A549 (cell line): ENCODE data around the gene SGCD. TPM values are rescaled to one million over a fixed set of nuclear protein-coding genes. Genes with fewer than 3 reads are reported as not detected.

Experiments
- ATAC-seq, 2 experiments: fragments of 200-7000 bp in 1 of 2; fragments of >200 bp in 1 of 2; cut with Nextera tagmentation in 1 of 2; cut with Tn5 transposase in 1 of 2; 3 replicates each; pipeline versions ENCODE4 v1.8.0 to v1.9.1; 2018 to 2020; ENCODE audit warnings: mild to moderate bottlenecking in 1 of 2, moderate library complexity in 1 of 2
- CTCF ChIA-PET: fragments of 300-600 bp; sonication (Branson Sonifier 250); formaldehyde crosslinking; extraction: SDS; loops from one replicate; lab custom pipeline; 2021; ENCODE audit warnings: antibody characterized with exemption, inconsistent platforms; lab: Yijun Ruan, JAX
- POLR2A ChIA-PET: fragments of 350-600 bp; formaldehyde crosslinking; extraction: SDS; loops from one replicate; lab custom pipeline; 2021; ENCODE audit warnings: antibody characterized with exemption, inconsistent platforms; lab: Yijun Ruan, JAX
- DNase-seq, 2 experiments: peaks; one replicate each; pipeline versions ENCODE4 v3.0.0 to v3.0.0-alpha.2; 2011 to 2016; ENCODE audit warnings: low read depth in 1 of 2, low spot score in 1 of 2
- FAIRE-seq: peaks from 2 replicates; lab custom pipeline; 2011; peaks lifted over from hg19 to GRCh38; lab: Jason Lieb, UNC
- H3K27ac ChIP-seq, 2 experiments: fragments of >200 bp; sonication (Bioruptor Twin); formaldehyde crosslinking; 3 replicates each; pipeline ENCODE4 v1.5.1; 2016 to 2017
- H3K4me1 ChIP-seq: fragments of >200 bp; sonication (Bioruptor Twin); formaldehyde crosslinking; 3 replicates; pipeline ENCODE4 v1.6.1; 2016
- H3K4me2 ChIP-seq: fragments of >200 bp; sonication (Bioruptor Twin); formaldehyde crosslinking; 3 replicates; pipeline ENCODE4 v1.6.1; 2016
- H3K4me3 ChIP-seq: fragments of >200 bp; sonication (Bioruptor Twin); formaldehyde crosslinking; 3 replicates; pipeline ENCODE4 v1.5.1; 2016
- H3K9me3 ChIP-seq: fragments of >200 bp; sonication (Bioruptor Twin); formaldehyde crosslinking; 3 replicates; pipeline ENCODE4 v1.6.1; 2016
- CBX8 ChIP-seq: fragments of 200-600 bp; sonication (generic); IDR thresholded peaks from 2 replicates; pipeline ENCODE4 v1.6.1; 2016
- CTCF ChIP-seq: fragments of >200 bp; sonication (Bioruptor Twin); formaldehyde crosslinking; IDR thresholded peaks from 3 replicates; pipeline ENCODE4 v1.5.1; 2016
- EHMT2 ChIP-seq: fragments of 200-600 bp; sonication (generic); IDR thresholded peaks from 2 replicates; pipeline ENCODE4 v1.6.1; 2016; ENCODE audit warnings: antibody characterized with exemption, low read depth, mild to moderate bottlenecking, moderate library complexity
- HMGXB4 ChIP-seq: fragments of 250-450 bp; sonication (Bioruptor Pico); IDR thresholded peaks from 2 replicates; pipeline ENCODE4 v1.5.0; 2021; ENCODE audit warnings: mild to moderate bottlenecking, moderate library complexity, borderline replicate concordance
- HOXB13 ChIP-seq: fragments of 250-450 bp; sonication (Bioruptor Pico); IDR thresholded peaks from 2 replicates; pipeline ENCODE4 v1.5.0; 2020; ENCODE audit warnings: low read depth, mild to moderate bottlenecking, moderate library complexity
- HOXB5 ChIP-seq: fragments of 250-450 bp; sonication (Bioruptor Pico); IDR thresholded peaks from 2 replicates; pipeline ENCODE4 v1.5.0; 2020; ENCODE audit warnings: mild to moderate bottlenecking, moderate library complexity
- JUN ChIP-seq, 2 experiments: fragments of >200 bp; sonication (Bioruptor Twin); formaldehyde crosslinking; IDR thresholded peaks; 2 replicates in 1 of 2; 3 replicates in 1 of 2; pipeline ENCODE4 v1.6.1; 2016 to 2017
- KDM5A ChIP-seq: fragments of 200-600 bp; sonication (generic); IDR thresholded peaks from 2 replicates; pipeline ENCODE4 v1.6.1; 2016; ENCODE audit warnings: antibody characterized with exemption, mild to moderate bottlenecking
- MAFK ChIP-seq: fragments of 450-650 bp; IDR thresholded peaks from 2 replicates; pipeline ENCODE4 v1.6.1; 2014; ENCODE audit not compliant: partially characterized antibody
- MYC ChIP-seq: IDR thresholded peaks from 2 replicates; pipeline ENCODE4 v1.6.1; 2012; ENCODE audit warnings: mild to moderate bottlenecking, inconsistent platforms, low read length, improper control_type of control experiment, borderline replicate concordance
- NFE2L2 ChIP-seq: fragments of 150-350 bp; conservative IDR thresholded peaks from 2 replicates; pipeline ENCODE4 v1.6.1; 2014; ENCODE audit warnings: low read length
- PHF8 ChIP-seq: fragments of 200-600 bp; sonication (generic); IDR thresholded peaks from 2 replicates; pipeline ENCODE4 v1.6.1; 2016; ENCODE audit warnings: low read depth, mild to moderate bottlenecking, antibody characterized with exemption, moderate library complexity, borderline replicate concordance
- POLR2AphosphoS2 ChIP-seq: conservative IDR thresholded peaks from 2 replicates; pipeline ENCODE4 v1.6.1; 2012; ENCODE audit warnings: low read length, improper control_type of control experiment, inconsistent platforms
- RCOR1 ChIP-seq: fragments of 150-350 bp; IDR thresholded peaks from 2 replicates; pipeline ENCODE4 v1.6.1; 2014; ENCODE audit warnings: antibody characterized with exemption, low read length, low read depth
- REST ChIP-seq: fragments of 200-600 bp; sonication (generic); IDR thresholded peaks from 2 replicates; pipeline ENCODE4 v1.6.1; 2016; ENCODE audit warnings: antibody characterized with exemption, mild to moderate bottlenecking, moderate library complexity
- RFX5 ChIP-seq: fragments of 450-650 bp; IDR thresholded peaks from 2 replicates; pipeline ENCODE4 v1.7.1; 2014; ENCODE audit warnings: antibody characterized with exemption, mild to moderate bottlenecking, moderate library complexity
- TFCP2L1 ChIP-seq: fragments of 250-450 bp; sonication (Bioruptor Pico); IDR thresholded peaks from 2 replicates; pipeline ENCODE4 v1.5.0; 2021; ENCODE audit warnings: mild to moderate bottlenecking
- TP53 ChIP-seq: fragments of 250-450 bp; sonication (Bioruptor Pico); IDR thresholded peaks from 2 replicates; pipeline ENCODE4 v1.5.0; 2021; ENCODE audit warnings: mild to moderate bottlenecking, moderate library complexity
- WGBS: methylation state at CpG from one replicate; pipeline ENCODE4 v1.1.6; 2017; ENCODE audit errors: missing lambda C conversion rate; 5-methylcytosine and 5-hydroxymethylcytosine counted together
- polyA plus RNA-seq, 4 experiments: library from polyadenylated mRNA; depleted of rRNA in 3 of 4; stranded (reverse); fragments of >200 nt; fragmentation: RNase III in 1 of 4; extraction: RNeasy Plus Mini Kit Qiagen cat#74134 plus additional on column Dnase treatment in 1 of 4; gene quantifications; 2 replicates in 3 of 4; 3 replicates in 1 of 4; pipeline ENCODE4 v1.2.3, GENCODE V29; 2011 to 2017

SGCD gene
- polyA plus RNA-seq, 2 of the 4 experiments (the other 2 are of a cell fraction): 7.6 to 10.6 TPM

- 73% methylated on average over 2 of the region's 2 CpGs for WGBS
- POLR2A ChIA-PET: no interaction called here
- H3K4me2 ChIP-seq: no peak overlapping the region
- H3K9me3 ChIP-seq: no peaks in the 10 kb centered on the region
- ATAC-seq (no peak), DNase-seq (no peak), FAIRE-seq (no peak)
- CTCF ChIA-PET: interaction anchor here (0.6 to 1.0 kb wide), 2 partner anchors 8 to 499 kb away, joined by 3 read pairs; no protein-coding TSS in a partner anchor
- no peak overlapping the region for H3K4me3 ChIP-seq
- no peaks in the 10 kb centered on the region for H3K4me1 ChIP-seq
- no peak overlapping the region for H3K27ac ChIP-seq
- TF ChIP-seq HOXB13 (CRISPR knock-in tag) (no peak), NFE2L2 (no peak), HMGXB4 (no peak), RFX5 (no peak), EHMT2 (no peak), TFCP2L1 (no peak), RCOR1 (no peak), MYC (no peak), CBX8 (no peak), MAFK (no peak), HOXB5 (CRISPR knock-in tag) (no peak), TP53 (CRISPR knock-in tag) (no peak)
Observed at GRCh38 chr5:156350256-156350655, 23.3 kb downstream of the SGCD start.

- DNase-seq (no peak), ATAC-seq (no peak), FAIRE-seq (no peak)
- Histone ChIP-seq H3K9me3 (no peaks in the 10 kb centered on the region), H3K27ac (no peak overlapping the region), H3K4me3 (no peak overlapping the region), H3K4me2 (no peak overlapping the region), H3K4me1 (no peaks in the 10 kb centered on the region)
- CTCF ChIA-PET: no interaction called here
- no peak for TF ChIP-seq REST
- no peak for TF ChIP-seq HOXB13 (CRISPR knock-in tag)
- no peak for TF ChIP-seq POLR2AphosphoS2
- TF ChIP-seq JUN (IDR thresholded peaks at IDR 0.05): no peak
- no peak for TF ChIP-seq PHF8
- no peak for TF ChIP-seq KDM5A
- TF ChIP-seq CTCF: no peak
- WGBS: 73% methylated on average over 4 of the region's 4 CpGs
- POLR2A ChIA-PET: no interaction called here
Observed at GRCh38 chr5:156351423-156351822, 24.5 kb downstream of the SGCD start.
